GM12873 (cell line): ENCODE data around the gene RSPRY1.

Source experiments
- CTCF ChIP-seq: IDR thresholded peaks from 2 replicates; pipeline ENCODE4 v1.5.1; 2012; ENCODE audit warnings: low read depth, mild to moderate bottlenecking, moderate library complexity, low read length, control low read depth; ENCODE audit not compliant: insufficient read depth; ENCODE audit errors: missing control alignments

The RSPRY1 gene

DNA sequence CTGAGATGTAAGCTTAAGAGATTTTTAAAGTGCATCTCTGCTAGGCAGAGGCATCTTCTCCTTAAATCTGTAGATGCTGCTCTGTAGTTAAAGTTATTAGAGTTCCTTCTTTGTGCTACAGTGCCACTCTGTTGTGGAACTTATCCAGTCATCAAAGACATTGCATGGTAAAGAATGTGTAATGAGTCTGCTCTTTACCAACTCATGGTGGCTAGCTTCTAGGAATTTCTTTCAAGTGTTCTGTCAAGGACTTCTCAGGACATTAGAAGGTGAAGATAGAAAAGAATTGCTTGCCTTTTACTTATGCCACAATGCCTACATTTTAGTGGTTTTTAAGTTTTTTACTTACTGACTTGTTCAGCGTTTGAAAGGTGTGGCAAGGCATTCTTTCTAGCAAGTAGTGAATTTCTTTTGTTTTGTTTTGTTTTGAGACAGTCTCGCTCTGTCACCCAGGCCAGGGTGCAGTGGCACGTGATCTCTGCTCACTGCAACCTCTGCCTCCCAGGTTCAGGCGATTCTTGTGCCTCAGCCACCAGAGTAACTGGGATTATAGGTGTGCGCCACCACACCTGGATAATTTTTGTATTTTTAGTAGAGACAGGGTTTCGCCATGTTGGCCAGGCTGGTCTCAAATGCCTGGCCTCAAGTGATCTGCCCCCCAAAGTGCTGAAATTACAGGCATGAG, 38.7 kb downstream of the RSPRY1 start:
- no peak for TF ChIP-seq CTCF

DNA sequence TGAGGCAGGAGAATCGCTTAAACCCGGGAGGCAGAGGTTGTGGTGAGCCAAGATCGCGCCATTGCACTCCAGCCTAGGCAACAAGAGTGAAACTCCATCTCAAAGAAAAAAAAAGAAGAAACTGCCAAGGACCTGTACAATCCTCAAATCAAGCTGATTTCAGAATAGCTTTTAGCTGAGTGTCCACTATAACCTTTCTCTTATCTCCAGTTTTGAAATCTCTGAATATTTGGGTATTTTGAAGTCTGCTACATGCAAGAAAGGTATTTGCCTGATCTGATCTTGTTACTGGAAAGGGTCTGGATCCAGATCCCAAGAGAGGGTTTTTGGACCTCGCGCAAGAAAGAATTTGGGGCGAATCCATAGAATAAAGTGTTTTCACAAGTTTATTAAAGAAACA, 39.8 kb downstream of the RSPRY1 start:
- no peak for TF ChIP-seq CTCF

- no peak for TF ChIP-seq CTCF
Observed at GRCh38 chr16:57226701-57227621, 40.8 kb downstream of the RSPRY1 start.

DNA sequence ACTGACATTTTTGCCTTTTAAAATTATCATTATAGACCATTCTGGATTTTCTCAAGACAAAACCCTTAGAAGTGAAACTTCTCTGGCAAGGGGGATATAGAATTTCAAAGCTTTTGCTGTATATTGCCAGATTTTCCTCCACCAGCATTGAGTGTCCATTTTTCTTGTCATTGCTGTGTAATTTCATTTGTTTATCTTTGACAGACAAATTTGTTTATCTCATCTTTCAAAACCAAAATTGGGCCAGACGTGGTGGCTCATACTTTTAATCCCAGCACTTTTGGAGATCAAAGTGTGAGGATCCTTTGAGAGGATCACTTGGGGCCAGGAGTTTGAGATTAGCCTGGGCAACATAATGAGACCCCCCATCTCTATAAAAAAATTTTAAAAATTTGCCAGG, 43.0 kb downstream of the RSPRY1 start:
- TF ChIP-seq CTCF = no peak

GRCh38 chr16:57231821-57232350, 45.8 kb downstream of the RSPRY1 start:
- no peak for TF ChIP-seq CTCF

- no peak for TF ChIP-seq CTCF
Observed at GRCh38 chr16:57233944-57234706, 48.0 kb downstream of the RSPRY1 start.
